ENCODE results near the gene KCTD10. TPM values are rescaled to one million over a fixed set of nuclear protein-coding genes. Genes with fewer than 3 reads are reported as not detected.

KCTD10 gene
- 52.2 and 80.9 TPM in 2 replicates for total RNA-seq

DNA sequence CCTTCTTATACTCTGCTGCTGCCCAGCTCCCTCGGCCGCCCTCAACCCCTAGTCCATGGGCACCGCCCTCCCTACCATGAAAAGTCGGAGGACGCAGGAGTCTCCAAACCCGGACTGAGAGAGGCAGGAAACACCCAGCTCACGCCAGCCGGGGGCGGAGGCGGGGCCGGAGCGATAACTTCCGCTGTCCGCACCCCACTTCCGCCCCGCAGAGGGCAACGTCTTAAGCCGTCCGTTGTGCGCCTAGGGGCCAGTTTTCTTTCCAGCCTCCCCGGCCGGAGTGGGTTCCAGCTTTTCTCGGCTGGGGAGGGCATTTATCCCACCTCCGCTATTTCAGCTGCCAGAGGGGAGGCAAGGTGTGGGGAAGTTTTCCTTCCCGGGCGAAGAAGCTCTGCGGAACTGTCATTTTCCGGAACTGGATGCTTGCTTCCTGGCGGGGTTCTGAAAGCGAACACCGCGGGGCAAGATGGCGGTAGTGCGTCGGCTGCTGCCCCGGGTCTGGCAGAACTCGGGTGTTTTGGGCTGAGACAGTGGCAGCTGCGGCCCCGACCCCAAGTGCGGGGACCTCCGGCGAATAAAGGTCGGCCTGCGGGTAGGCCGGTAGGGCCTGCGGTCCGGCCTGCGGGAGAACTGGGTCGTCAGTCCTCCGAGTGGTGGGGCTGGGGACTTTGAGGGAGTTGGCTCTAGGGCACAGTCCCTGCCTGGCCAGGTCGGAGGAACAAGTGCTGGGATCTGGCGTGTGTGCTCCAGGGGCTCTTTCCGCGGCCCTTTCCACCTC lies at the start of gene KCTD10, which contains the start of gene UBE3B:
Gene KCTD10, minus strand, starts transcription at position 116 of the 778 bp plus-strand sequence. Its CDS starts 38 bp downstream, at position 78.
Gene UBE3B, plus strand, starts transcription at position 450 of the 778 bp plus-strand sequence. CDS start 5,918 bp downstream, outside the sequence.

Other genes starting within 250 kb of the KCTD10 start
- gene FOXN4, start 168.0 kb downstream of the KCTD10 start, total RNA-seq: not detected in 2 replicates
- not detected in 2 replicates for gene MYO1H, start 129.4 kb downstream of the KCTD10 start, total RNA-seq
- 62.2 and 65.1 TPM in 2 replicates for gene UBE3B, start 334 bp upstream of the KCTD10 start, total RNA-seq
- 20.3 and 21.2 TPM in 2 replicates for gene MMAB, start 96.2 kb upstream of the KCTD10 start, total RNA-seq
- 8.9 and 12.4 TPM in 2 replicates for gene MVK, start 96.5 kb upstream of the KCTD10 start, total RNA-seq
- under 0.01 and 0.23 TPM in 2 replicates for gene FAM222A, start 236.5 kb upstream of the KCTD10 start, total RNA-seq